Endothelial cell of umbilical vein (primary cell): ENCODE data around the gene AKAP14. TPM values are rescaled to one million over a fixed set of nuclear protein-coding genes. Genes with fewer than 3 reads are reported as not detected.
A peak's percentile ranks its signal among the peaks of the same experiment; 100 is the strongest.

Experiments used
- BruUV-seq: library from RNA; stranded (reverse); fragments of 400-500 nt; replicated peaks from 2 replicates; lab custom pipeline; 2021; lab: Mats Ljungman, UMichigan
- CTCF ChIA-PET: fragments of 300-600, 350-600 bp; sonication (Branson Sonifier 250); formaldehyde crosslinking; loops from one replicate; lab custom pipeline; 2021; ENCODE audit warnings: antibody characterized with exemption, inconsistent platforms; lab: Charles Lee
- POLR2A ChIA-PET: fragments of 300-600, 350-600 bp; sonication (Branson Sonifier 250); formaldehyde crosslinking; loops from one replicate; lab custom pipeline; 2021; ENCODE audit warnings: antibody characterized with exemption, inconsistent platforms; lab: Charles Lee
- DNase-seq: peaks from one replicate; pipeline ENCODE4 v3.0.0-alpha.2; 2011; ENCODE audit warnings: low read depth, low spot score
- FAIRE-seq: peaks from 2 replicates; lab custom pipeline; 2011; peaks lifted over from hg19 to GRCh38; lab: Jason Lieb, UNC
- H2AFZ ChIP-seq: 2 replicates; pipeline ENCODE4 v1.6.0; 2012; ENCODE audit warnings: low read depth, low read length, control low read depth, inconsistent platforms
- H3K27ac ChIP-seq: 2 replicates; pipeline ENCODE4 v1.5.1; 2011; ENCODE audit warnings: low read depth, mild to moderate bottlenecking, control low read depth, low read length, moderate library complexity; ENCODE audit not compliant: insufficient read depth
- H3K27me3 ChIP-seq, 2 experiments: 2 replicates each; pipeline versions ENCODE4 v1.6.0 to v1.6.1; 2011; ENCODE audit warnings: low read length in 2 of 2, mixed read lengths in 1 of 2; ENCODE audit not compliant: control insufficient read depth in 2 of 2, insufficient read depth in 2 of 2
- H3K36me3 ChIP-seq, 2 experiments: 2 replicates in 1 of 2; 3 replicates in 1 of 2; pipeline ENCODE4 v1.5.1; 2011; ENCODE audit warnings: low read length in 2 of 2, mild to moderate bottlenecking in 1 of 2, moderate library complexity in 1 of 2; ENCODE audit not compliant: control insufficient read depth in 2 of 2, insufficient read depth in 2 of 2; ENCODE audit errors: extremely low read depth in 1 of 2
- H3K4me1 ChIP-seq: 3 replicates; pipeline ENCODE4 v1.5.1; 2011; ENCODE audit warnings: mild to moderate bottlenecking, low read length; ENCODE audit not compliant: control insufficient read depth, insufficient read depth; ENCODE audit errors: extremely low read depth
- H3K4me2 ChIP-seq: 2 replicates; pipeline ENCODE4 v1.6.1; 2011; ENCODE audit warnings: low read length, control low read depth, mixed read lengths; ENCODE audit not compliant: insufficient read depth
- H3K4me3 ChIP-seq, 3 experiments: fragments of 200-600 bp in 1 of 3; sonication (generic), shearing (Covaris generic) in 1 of 3; replicated peaks in 1 of 3; 2 replicates each; pipeline ENCODE4 v1.5.1; 2011 to 2016; ENCODE audit warnings: control low read depth in 3 of 3, low read length in 3 of 3, mild to moderate bottlenecking in 2 of 3, inconsistent platforms in 1 of 3, low read depth in 1 of 3, moderate library complexity in 1 of 3; ENCODE audit not compliant: insufficient read depth in 1 of 3
- H3K79me2 ChIP-seq: 2 replicates; pipeline ENCODE4 v1.6.0; 2012; ENCODE audit warnings: low read length, inconsistent platforms; ENCODE audit not compliant: control insufficient read depth, insufficient read depth
- H3K9ac ChIP-seq: replicated peaks from 2 replicates; pipeline ENCODE3; 2011; ENCODE audit warnings: low read length, control low read depth; ENCODE audit not compliant: insufficient read depth; ENCODE audit errors: extremely low read depth
- H3K9me1 ChIP-seq: replicated peaks from 3 replicates; pipeline ENCODE4 v1.6.0; 2011; ENCODE audit warnings: mild to moderate bottlenecking, low read length; ENCODE audit not compliant: control insufficient read depth, insufficient read depth; ENCODE audit errors: extremely low read depth
- H3K9me3 ChIP-seq: replicated peaks from 2 replicates; pipeline ENCODE4 v1.5.1; 2012; ENCODE audit warnings: low read length, inconsistent platforms; ENCODE audit not compliant: control insufficient read depth, insufficient read depth
- H4K20me1 ChIP-seq: replicated peaks from 2 replicates; pipeline ENCODE3; 2011; ENCODE audit warnings: mild to moderate bottlenecking, low read length; ENCODE audit not compliant: control insufficient read depth, insufficient read depth; ENCODE audit errors: extremely low read depth
- EZH2 ChIP-seq: IDR thresholded peaks from 2 replicates; pipeline ENCODE4 v1.6.1; 2012; ENCODE audit warnings: borderline replicate concordance, low read depth, mild to moderate bottlenecking, moderate library complexity, low read length, inconsistent platforms; ENCODE audit not compliant: severe bottlenecking
- FOS ChIP-seq: IDR thresholded peaks from 2 replicates; pipeline ENCODE4 v1.6.1; 2011; ENCODE audit warnings: mild to moderate bottlenecking, low read length, moderate library complexity, borderline replicate concordance; ENCODE audit not compliant: insufficient read depth
- GATA2 ChIP-seq: IDR thresholded peaks from 2 replicates; pipeline ENCODE4 v1.7.0; 2011; ENCODE audit warnings: low read depth, mild to moderate bottlenecking, moderate library complexity, mixed read lengths, low read length; ENCODE audit not compliant: insufficient read length, insufficient read depth
- POLR2A ChIP-seq: IDR thresholded peaks from 2 replicates; pipeline ENCODE4 v1.6.1; 2012; ENCODE audit warnings: low read depth, mild to moderate bottlenecking, control low read depth, low read length
- POLR2AphosphoS5 ChIP-seq: IDR thresholded peaks from 2 replicates; pipeline ENCODE4 v1.6.1; 2012; ENCODE audit warnings: low read depth, mild to moderate bottlenecking, control low read depth, low read length, moderate library complexity; ENCODE audit not compliant: insufficient read depth
- dilution Hi-C: fragments of 300-500 bp; cut with MboI; formaldehyde crosslinking; loops from one replicate; pipeline ENCODE4 v1.15.0; 2019; ENCODE audit warnings: low sequenced_read_pairs; ENCODE audit not compliant: extremely low pct_ligation_motif_present
- intact Hi-C: fragments of 100-400 bp; cut with micrococcal nuclease; formaldehyde crosslinking; loops from one replicate; pipeline ENCODE4 v1.10.0; 2022
- polyA plus RNA-seq, 4 experiments: library from polyadenylated mRNA; depleted of rRNA in 3 of 4; stranded (reverse) in 3 of 4; unstranded in 1 of 4; fragments of >200 nt; gene quantifications; 2 replicates each; pipeline versions ENCODE4 v1.2.1 to v1.2.3, GENCODE V29; 2011 to 2012; ENCODE audit warnings: missing spikeins in 1 of 4
- total RNA-seq: library from RNA; stranded (reverse); gene quantifications from 2 replicates; pipeline ENCODE4 v1.2.3, GENCODE V29; 2021

AKAP14 gene
- total and polyA plus RNA-seq, 2 donors (not counting 3 experiments of a cell fraction or from before 2014, with no cell fraction given) = not detected

- Histone ChIP-seq H3K4me2 (peak within 1 kb of the TSS; percentile 96), H3K27me3 (no peaks in the 10 kb centered on the region), H3K79me2 (peaks cover 9% of the 10 kb centered on the region), H3K9me3 (no peaks in the 10 kb centered on the region), H2AFZ (peak within 1 kb of the TSS; percentile 95), H3K27ac (peak within 1 kb of the TSS; percentile 76), H3K9ac (peak within 1 kb of the TSS; percentile 93), H3K4me1 (peaks cover 6% of the 10 kb centered on the region), H3K36me3 (no peaks in the 10 kb centered on the region), H3K9me1 (no peaks in the 10 kb centered on the region), H3K4me3 (peak within 1 kb of the TSS; percentile 86 to 89 (median 89)), H4K20me1 (no peaks in the 10 kb centered on the region)
- dilution Hi-C loops = no loop called here
- FAIRE-seq (peak; percentile 98), DNase-seq (peak; percentile 97)
- TF ChIP-seq POLR2A (peak; percentile 70), FOS (no peak)
- ChIA-PET POLR2A (interaction anchor here (0.6 to 1.7 kb wide), 4 partner anchors 17 to 177 kb away, joined by 3 to 22 read pairs (median 4); partner anchors contain the start of genes NDUFA1, RNF113A and RPL39), CTCF (interaction anchor here (0.8 to 2.1 kb wide), 7 partner anchors 12 to 68 kb away, joined by 3 to 13 read pairs (median 3); partner anchors contain the start of genes NDUFA1, RNF113A and RPL39)
- BruUV-seq = no TSS peak
- intact Hi-C loops = loop anchor here (1.0 to 5.0 kb wide), 3 partner anchors 19 to 385 kb away; partner anchors contain the start of genes NDUFA1, RNF113A, RPL39 and SLC25A5
Measured at GRCh38 chrX:119852382-119853353, 43.0 kb upstream of the AKAP14 start, which contains the start of gene UPF3B. TSS of gene UPF3B (minus strand) at chrX:119852963. CDS start at chrX:119852928, 35 bp downstream.

DNA sequence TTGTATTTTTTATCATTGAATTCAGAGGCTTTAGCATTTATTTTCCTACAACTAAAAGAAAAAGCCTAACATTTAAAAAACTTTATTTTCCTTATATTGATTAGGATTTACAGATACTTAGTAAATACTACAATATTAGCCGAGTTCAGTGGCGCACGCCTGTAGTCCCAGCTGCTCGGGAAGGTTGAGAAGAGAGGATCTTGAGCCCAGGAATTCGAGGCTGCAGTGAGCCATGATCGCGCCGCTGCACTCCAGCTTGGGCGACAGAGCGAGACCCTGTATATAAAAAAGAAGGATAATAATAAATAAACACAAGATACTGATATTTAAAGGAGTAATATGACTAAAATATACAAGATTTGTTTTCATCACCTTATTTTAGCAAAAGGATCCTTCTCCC lies 42.2 kb upstream of the AKAP14 start:
- Histone ChIP-seq H3K36me3 (no peaks in the 10 kb centered on the region), H4K20me1 (no peaks in the 10 kb centered on the region), H3K9ac (peak overlapping the region; percentile 63), H3K27ac (peak overlapping the region; percentile 22), H3K79me2 (peaks cover 9% of the 10 kb centered on the region), H3K9me3 (no peaks in the 10 kb centered on the region), H2AFZ (peak overlapping the region; percentile 95), H3K4me3 (peak overlapping the region; percentile 20 to 68 (median 23)), H3K27me3 (peaks cover 0 to 2% of the 10 kb centered on the region in 2 experiments), H3K4me1 (peaks cover 6% of the 10 kb centered on the region), H3K9me1 (no peaks in the 10 kb centered on the region), H3K4me2 (peak overlapping the region; percentile 96)
- BruUV-seq = no TSS peak
- dilution Hi-C loops (no loop called here), intact Hi-C loops (loop anchor here (1.0 to 5.0 kb wide), 3 partner anchors 18 to 386 kb away; partner anchors contain the start of genes NDUFA1, RNF113A, RPL39 and SLC25A5)
- ChIA-PET CTCF (interaction anchor here (0.8 to 2.1 kb wide), 6 partner anchors 13 to 69 kb away, joined by 3 to 13 read pairs (median 6); partner anchors contain the start of genes NDUFA1, RNF113A and RPL39), POLR2A (interaction anchor here (0.6 to 1.7 kb wide), 4 partner anchors 16 to 178 kb away, joined by 3 to 22 read pairs (median 4); partner anchors contain the start of genes NDUFA1, RNF113A and RPL39)
- no peak for TF ChIP-seq POLR2AphosphoS5
- no peak for TF ChIP-seq EZH2
- TF ChIP-seq GATA2 = no peak
- DNase-seq (no peak), FAIRE-seq (no peak)
